Astrocyte of the cerebellum (primary cell): ENCODE measurements around the gene CRYBG3.

Experiments used
- DNase-seq: peaks from one replicate; pipeline ENCODE4 v3.0.0-alpha.2; 2011; ENCODE audit warnings: low read depth
- H3K4me3 ChIP-seq: 2 replicates; pipeline ENCODE4 v1.5.1; 2011; ENCODE audit warnings: mild to moderate bottlenecking, low read depth, low read length, moderate library complexity
- in situ Hi-C: cut with HindIII; loops from 2 replicates; pipeline ENCODE4 v1.10.0; 2017; ENCODE audit warnings: low sequenced_read_pairs
- TF ChIP-seq, protein P1 (sequence below): IDR thresholded peaks from 2 replicates; pipeline ENCODE4 v1.5.1; 2012; ENCODE audit warnings: low read length, low read depth, moderate library complexity, mild to moderate bottlenecking; ENCODE audit errors: missing control alignments

The CRYBG3 gene

DNA sequence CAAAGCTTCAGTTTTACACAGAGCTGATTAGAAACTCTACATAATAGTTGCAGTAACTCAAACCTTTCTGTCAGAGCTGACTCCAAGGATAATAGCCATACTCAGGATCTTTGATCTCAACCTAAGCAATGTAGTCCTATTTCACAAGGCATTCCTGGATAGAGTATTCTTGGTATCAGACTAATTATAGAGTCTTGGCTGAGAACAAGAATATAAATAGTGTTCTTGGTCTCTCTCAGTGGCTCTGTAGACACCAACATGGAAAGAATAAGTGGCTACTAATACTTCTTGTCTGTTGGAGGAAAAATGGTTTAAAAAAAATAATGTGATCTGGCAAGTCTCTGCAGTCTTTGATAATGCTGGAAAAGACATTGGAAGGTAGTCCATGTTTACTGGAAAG lies 94.8 kb downstream of the CRYBG3 start:
- TF ChIP-seq, protein P1, sequence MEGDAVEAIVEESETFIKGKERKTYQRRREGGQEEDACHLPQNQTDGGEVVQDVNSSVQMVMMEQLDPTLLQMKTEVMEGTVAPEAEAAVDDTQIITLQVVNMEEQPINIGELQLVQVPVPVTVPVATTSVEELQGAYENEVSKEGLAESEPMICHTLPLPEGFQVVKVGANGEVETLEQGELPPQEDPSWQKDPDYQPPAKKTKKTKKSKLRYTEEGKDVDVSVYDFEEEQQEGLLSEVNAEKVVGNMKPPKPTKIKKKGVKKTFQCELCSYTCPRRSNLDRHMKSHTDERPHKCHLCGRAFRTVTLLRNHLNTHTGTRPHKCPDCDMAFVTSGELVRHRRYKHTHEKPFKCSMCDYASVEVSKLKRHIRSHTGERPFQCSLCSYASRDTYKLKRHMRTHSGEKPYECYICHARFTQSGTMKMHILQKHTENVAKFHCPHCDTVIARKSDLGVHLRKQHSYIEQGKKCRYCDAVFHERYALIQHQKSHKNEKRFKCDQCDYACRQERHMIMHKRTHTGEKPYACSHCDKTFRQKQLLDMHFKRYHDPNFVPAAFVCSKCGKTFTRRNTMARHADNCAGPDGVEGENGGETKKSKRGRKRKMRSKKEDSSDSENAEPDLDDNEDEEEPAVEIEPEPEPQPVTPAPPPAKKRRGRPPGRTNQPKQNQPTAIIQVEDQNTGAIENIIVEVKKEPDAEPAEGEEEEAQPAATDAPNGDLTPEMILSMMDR, result no peak
- no peak for DNase-seq
- in situ Hi-C loops, result no loop called here
- no peak overlapping the region for H3K4me3 ChIP-seq

DNA sequence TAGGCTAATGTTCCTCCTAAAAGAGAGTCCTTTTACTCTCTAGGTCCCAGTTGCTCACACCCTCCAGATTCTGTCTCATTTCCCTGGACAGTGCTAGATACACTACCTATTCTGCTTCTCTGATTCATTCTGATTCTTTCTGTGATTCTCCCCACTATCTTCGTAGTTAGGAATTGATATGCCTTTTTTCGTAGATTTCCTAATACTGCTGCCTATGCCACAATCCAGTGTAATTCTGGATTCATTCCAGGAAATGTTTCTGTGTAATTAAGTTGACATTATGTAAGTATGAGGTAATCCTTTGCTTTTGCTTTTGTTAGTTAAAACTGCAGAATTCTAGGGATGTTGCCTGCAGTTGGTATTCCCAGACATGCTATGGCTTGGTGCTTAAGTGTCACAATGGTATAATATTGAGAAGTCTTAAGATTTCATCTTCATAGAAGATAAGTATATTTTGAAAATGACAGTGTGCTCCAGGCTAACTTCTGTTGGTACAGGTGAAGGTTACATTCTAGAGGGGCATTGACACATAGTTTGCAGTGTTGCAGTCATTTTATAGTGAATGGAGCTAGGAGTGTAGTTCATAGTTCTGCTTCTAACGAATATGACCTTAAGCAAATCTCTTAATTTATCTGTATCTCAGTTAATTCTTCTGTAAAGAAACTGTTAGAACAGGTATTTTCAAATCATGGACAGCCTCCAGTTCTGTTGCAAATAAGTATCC lies 96.2 kb downstream of the CRYBG3 start:
- no peak for DNase-seq
- H3K4me3 ChIP-seq, result no peak overlapping the region
- in situ Hi-C loops, result no loop called here
- TF ChIP-seq, protein P1, result no peak

DNA sequence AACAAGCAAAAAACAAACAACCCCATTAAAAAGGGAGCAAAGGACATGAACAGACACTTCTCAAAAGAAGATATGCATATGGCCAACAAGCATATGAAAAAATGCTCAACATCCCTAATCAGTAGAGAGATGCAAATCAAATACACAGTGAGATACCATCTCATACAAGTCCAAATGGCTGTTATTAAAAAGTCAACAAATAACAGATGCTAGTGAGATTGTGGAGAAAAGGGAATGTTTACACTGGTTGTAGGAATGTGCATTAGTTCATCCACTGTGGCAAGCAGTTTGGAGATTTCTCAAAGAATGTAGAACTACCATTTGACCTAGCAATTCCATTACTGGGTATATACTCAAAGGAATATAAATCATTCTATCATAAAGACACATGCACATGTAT lies 105.9 kb downstream of the CRYBG3 start:
- no peak for DNase-seq
- no peak overlapping the region for H3K4me3 ChIP-seq
- in situ Hi-C loops, result no loop called here
- TF ChIP-seq, protein P1, result no peak

DNA sequence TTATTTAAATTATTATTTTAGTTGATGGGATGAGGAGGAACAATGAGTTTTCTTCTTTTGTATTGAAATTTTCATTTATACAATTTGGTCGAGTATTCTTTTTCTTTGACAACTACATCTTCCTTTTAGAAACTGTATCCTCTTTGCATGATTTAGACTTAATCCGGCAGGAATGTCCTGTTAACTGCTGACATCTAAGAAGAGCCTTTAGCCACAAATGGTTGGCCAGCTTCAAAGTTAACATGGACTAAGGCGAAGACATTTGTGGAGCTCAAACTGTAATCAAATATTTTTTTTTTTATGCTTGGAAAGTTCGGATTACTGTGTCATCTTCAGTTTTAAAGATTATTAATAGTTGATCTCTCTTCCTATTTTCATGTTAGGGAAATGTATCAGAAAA lies 107.2 kb downstream of the CRYBG3 start:
- no peak overlapping the region for H3K4me3 ChIP-seq
- DNase-seq, result no peak
- TF ChIP-seq, protein P1, result no peak
- in situ Hi-C loops, result no loop called here

DNA sequence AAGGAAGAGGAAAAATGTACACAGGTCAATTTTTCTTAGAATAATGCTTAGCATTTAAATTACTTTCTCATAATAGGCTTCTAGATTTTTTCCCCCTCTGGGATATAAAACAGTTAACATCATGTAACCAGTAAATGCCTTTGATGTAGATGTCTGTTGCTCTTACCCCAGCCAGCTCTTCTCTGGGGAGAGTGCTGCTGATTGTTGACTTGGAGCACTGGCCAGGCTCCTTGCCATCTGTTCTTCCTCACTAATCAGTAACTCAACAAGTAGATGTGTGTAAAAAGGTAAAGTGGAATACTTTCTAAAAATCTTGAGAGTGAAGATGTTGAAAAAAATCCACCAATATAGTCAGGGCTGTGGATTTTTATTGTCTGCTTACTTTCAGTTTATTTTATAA lies 108.2 kb downstream of the CRYBG3 start:
- TF ChIP-seq, protein P1, result no peak
- in situ Hi-C loops, result no loop called here
- DNase-seq, result no peak
- no peak overlapping the region for H3K4me3 ChIP-seq

DNA sequence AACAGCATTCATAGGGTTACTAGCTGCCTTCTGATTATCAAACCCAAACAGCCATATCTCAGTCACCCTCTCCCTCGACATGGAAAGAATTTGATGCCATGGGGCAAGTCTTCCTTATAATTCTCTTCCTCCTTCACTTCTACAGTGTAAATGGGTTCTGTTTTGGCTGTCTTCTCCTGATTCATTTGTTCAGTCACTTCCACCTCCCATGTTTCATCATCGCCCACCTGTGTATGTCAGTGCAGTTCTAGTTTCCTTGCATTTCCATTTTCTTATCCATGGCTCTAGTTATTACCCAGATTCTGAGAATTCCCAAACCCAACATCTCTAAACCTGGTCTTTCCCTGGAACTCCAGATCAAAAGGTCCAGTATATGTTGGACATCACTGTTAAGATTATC lies 109.4 kb downstream of the CRYBG3 start:
- H3K4me3 ChIP-seq, result no peak overlapping the region
- in situ Hi-C loops, result no loop called here
- no peak for DNase-seq
- TF ChIP-seq, protein P1, result no peak
